ENCODE data around the gene SFXN3. TPM values are rescaled to one million over a fixed set of nuclear protein-coding genes. Genes with fewer than 3 reads are reported as not detected.

Gene SFXN3
- total and polyA plus RNA-seq, 2 of the 13 experiments (the other 11 are each of a cell fraction or from before 2014, with no cell fraction given): 16.8 to 71.5 TPM

DNA sequence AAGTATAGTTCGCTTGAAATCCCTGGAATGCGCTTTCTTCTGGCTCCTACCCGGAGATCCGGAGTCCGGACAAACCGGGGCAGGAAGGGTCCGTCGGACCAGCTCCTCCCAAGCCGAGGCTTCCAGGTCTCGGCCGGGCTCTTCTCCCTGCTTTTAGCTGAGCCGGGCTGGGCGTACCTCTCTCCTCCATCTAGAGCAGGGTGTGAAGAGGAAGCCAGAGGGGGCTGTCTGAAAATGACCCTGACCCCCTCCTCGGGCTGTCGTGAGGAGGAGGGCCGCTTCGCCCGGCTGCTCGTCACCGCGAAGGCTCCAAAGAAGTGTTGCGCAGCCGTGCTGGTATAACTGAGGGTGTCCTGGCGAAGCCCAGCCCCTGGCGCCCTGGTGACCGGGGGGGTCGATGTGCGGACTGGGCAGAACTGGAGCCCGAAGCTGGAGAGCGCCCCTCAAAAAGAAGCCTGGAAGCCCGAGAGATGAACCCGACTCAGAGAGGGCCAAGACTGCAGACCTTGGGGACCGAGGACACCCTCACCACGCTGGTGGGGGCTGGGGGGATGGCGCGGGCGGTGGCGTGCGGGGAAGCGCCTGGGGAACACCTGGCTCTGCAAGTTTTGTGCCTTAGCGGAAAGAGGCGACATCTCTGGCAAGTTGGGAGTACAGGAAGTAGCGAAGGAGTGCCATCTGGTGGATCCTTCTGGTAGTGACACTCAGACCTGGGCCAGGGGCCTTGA is 36.5 kb downstream of the SFXN3 start (continued):
- TF ChIP-seq ZNF326 (CRISPR knock-in tag; IDR thresholded peaks at IDR 0.05; ENCODE audit: borderline replicate concordance) (no peak), U2AF1 (optimal IDR thresholded peaks at IDR 0.05; ENCODE audit: low read depth, low read length) (no peak), SNRNP70 (IDR thresholded peaks at IDR 0.05; ENCODE audit: low read depth, low read length) (no peak), IRF2 (CRISPR knock-in tag; IDR thresholded peaks at IDR 0.05) (no peak), POLR2AphosphoS2 (IDR thresholded peaks at IDR 0.05; ENCODE audit: low read depth, low read length) (no peak), TCF12 (IDR thresholded peaks at IDR 0.05) (no peak), TCF12 (CRISPR knock-in tag; IDR thresholded peaks at IDR 0.05) (no peak), CSRNP1 (CRISPR knock-in tag; IDR thresholded peaks at IDR 0.05) (no peak; the same call in 1 of the 2 replicates), SIX1 (CRISPR knock-in tag; IDR thresholded peaks at IDR 0.05; ENCODE audit: borderline replicate concordance) (no peak), TBX2 (CRISPR knock-in tag; IDR thresholded peaks at IDR 0.05; ENCODE audit: borderline replicate concordance) (peak; percentile 63; the same call in 1 of the 2 replicates), GABPA (IDR thresholded peaks at IDR 0.05; ENCODE audit: low read depth, low read length) (no peak), GABPA (CRISPR knock-in tag; IDR thresholded peaks at IDR 0.05; ENCODE audit: low read depth) (peak; percentile 81), SMAD9 (CRISPR knock-in tag; IDR thresholded peaks at IDR 0.05) (no peak), ZIK1 (CRISPR knock-in tag; IDR thresholded peaks at IDR 0.05; ENCODE audit: borderline replicate concordance, low read depth) (0 out of 2 replicates have a peak, but pooled peaks have one; percentile 51), ZNF331 (CRISPR knock-in tag; IDR thresholded peaks at IDR 0.05) (peak; percentile 26; the same call in 1 of the 2 replicates)
- TF ChIP-seq, protein P1, sequence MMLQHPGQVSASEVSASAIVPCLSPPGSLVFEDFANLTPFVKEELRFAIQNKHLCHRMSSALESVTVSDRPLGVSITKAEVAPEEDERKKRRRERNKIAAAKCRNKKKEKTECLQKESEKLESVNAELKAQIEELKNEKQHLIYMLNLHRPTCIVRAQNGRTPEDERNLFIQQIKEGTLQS (CRISPR knock-in tag; IDR thresholded peaks at IDR 0.05): no peak
- TF ChIP-seq, protein P2, sequence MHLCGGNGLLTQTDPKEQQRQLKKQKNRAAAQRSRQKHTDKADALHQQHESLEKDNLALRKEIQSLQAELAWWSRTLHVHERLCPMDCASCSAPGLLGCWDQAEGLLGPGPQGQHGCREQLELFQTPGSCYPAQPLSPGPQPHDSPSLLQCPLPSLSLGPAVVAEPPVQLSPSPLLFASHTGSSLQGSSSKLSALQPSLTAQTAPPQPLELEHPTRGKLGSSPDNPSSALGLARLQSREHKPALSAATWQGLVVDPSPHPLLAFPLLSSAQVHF (CRISPR knock-in tag; IDR thresholded peaks at IDR 0.05): no peak
- TF ChIP-seq, protein P3, sequence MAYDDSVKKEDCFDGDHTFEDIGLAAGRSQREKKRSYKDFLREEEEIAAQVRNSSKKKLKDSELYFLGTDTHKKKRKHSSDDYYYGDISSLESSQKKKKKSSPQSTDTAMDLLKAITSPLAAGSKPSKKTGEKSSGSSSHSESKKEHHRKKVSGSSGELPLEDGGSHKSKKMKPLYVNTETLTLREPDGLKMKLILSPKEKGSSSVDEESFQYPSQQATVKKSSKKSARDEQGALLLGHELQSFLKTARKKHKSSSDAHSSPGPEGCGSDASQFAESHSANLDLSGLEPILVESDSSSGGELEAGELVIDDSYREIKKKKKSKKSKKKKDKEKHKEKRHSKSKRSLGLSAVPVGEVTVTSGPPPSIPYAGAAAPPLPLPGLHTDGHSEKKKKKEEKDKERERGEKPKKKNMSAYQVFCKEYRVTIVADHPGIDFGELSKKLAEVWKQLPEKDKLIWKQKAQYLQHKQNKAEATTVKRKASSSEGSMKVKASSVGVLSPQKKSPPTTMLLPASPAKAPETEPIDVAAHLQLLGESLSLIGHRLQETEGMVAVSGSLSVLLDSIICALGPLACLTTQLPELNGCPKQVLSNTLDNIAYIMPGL (CRISPR knock-in tag; IDR thresholded peaks at IDR 0.05; ENCODE audit: borderline replicate concordance in 1 of 2, low read depth in 1 of 2): peak; percentile 66 to 83; a peak in 3 of 4 replicates
- TF ChIP-seq, protein P4, sequence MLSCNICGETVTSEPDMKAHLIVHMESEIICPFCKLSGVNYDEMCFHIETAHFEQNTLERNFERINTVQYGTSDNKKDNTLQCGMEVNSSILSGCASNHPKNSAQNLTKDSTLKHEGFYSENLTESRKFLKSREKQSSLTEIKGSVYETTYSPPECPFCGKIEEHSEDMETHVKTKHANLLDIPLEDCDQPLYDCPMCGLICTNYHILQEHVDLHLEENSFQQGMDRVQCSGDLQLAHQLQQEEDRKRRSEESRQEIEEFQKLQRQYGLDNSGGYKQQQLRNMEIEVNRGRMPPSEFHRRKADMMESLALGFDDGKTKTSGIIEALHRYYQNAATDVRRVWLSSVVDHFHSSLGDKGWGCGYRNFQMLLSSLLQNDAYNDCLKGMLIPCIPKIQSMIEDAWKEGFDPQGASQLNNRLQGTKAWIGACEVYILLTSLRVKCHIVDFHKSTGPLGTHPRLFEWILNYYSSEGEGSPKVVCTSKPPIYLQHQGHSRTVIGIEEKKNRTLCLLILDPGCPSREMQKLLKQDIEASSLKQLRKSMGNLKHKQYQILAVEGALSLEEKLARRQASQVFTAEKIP (CRISPR knock-in tag; IDR thresholded peaks at IDR 0.05; ENCODE audit: borderline replicate concordance): no peak
